A549 treated with DMSO at 1 μM for 4 hours (cell line): Measurements from ENCODE around the gene ZNF214. TPM values are rescaled to one million over a fixed set of nuclear protein-coding genes. Genes with fewer than 3 reads are reported as not detected.

Experiments
- total RNA-seq: library from RNA; stranded (reverse); fragments of 200-300 nt; extraction: Qiagen RNA extraction; gene quantifications from 5 replicates; pipeline ENCODE4 v1.2.3, GENCODE V29; 2022; ENCODE audit warnings: low read depth

The ZNF214 gene
- total RNA-seq, result 0.53 to 1.9 TPM (median 0.95 TPM) in 5 replicates

GRCh38 chr11:7020183-7020917 lies at the start of gene ZNF214, which contains the start of gene NLRP14:
TSS of gene ZNF214 (minus strand) at chr11:7020346. CDS start at chr11:7002835, 17,511 bp downstream.
TSS of gene NLRP14 (plus strand) at chr11:7020479. CDS start at chr11:7038587, 18,108 bp downstream.

Other genes with a start within 250 kb of the ZNF214 start
- gene OR2AG2, start 248.4 kb downstream of the ZNF214 start, total RNA-seq, result 0.05 to 0.09 TPM (median 0.06 TPM) in 3 of 5 replicates, not detected in the others
- not detected in 5 replicates for gene OR2AG1, start 237.3 kb downstream of the ZNF214 start, total RNA-seq
- not detected in 5 replicates for gene OR6A2, start 220.7 kb downstream of the ZNF214 start, total RNA-seq
- not detected in 5 replicates for gene OR10A5, start 174.7 kb downstream of the ZNF214 start, total RNA-seq
- not detected in 5 replicates for gene OR10A2, start 157.3 kb downstream of the ZNF214 start, total RNA-seq
- gene OR10A4, start 143.7 kb downstream of the ZNF214 start, total RNA-seq, result not detected in 5 replicates
- not detected in 5 replicates for gene OR2D2, start 127.8 kb downstream of the ZNF214 start, total RNA-seq
- not detected in 5 replicates for gene OR2D3, start 99.3 kb downstream of the ZNF214 start, total RNA-seq
- 1.0 to 1.5 TPM (median 1.3 TPM) in 5 replicates for gene ZNF215, start 93.9 kb downstream of the ZNF214 start, total RNA-seq
- gene NLRP14, start 133 bp upstream of the ZNF214 start, total RNA-seq, result not detected in 5 replicates
- not detected in 5 replicates for gene RBMXL2, start 68.7 kb upstream of the ZNF214 start, total RNA-seq
- 0.13 to 0.25 TPM (median 0.17 TPM) in 5 replicates for gene SYT9, start 231.6 kb upstream of the ZNF214 start, total RNA-seq